Fibroblast of lung (primary cell): ENCODE data around the gene DCAF5.

ENCODE experiments used
- EZH2 ChIP-seq: IDR thresholded peaks from 2 replicates; pipeline ENCODE4 v1.5.1; 2012; ENCODE audit warnings: low read length, control low read depth, mild to moderate bottlenecking; ENCODE audit errors: missing control alignments
- TF ChIP-seq, protein P1 (sequence below), 2 donors: IDR thresholded peaks in 1 of 2; conservative IDR thresholded peaks in 1 of 2; 1 replicate in 1 of 2; 2 replicates in 1 of 2; pipeline ENCODE4 v1.5.1; 2011 to 2012; ENCODE audit warnings: low read length in 2 of 2, control low read depth in 1 of 2, inconsistent platforms in 1 of 2, low read depth in 1 of 2, mild to moderate bottlenecking in 1 of 2

- TF ChIP-seq, protein P1, sequence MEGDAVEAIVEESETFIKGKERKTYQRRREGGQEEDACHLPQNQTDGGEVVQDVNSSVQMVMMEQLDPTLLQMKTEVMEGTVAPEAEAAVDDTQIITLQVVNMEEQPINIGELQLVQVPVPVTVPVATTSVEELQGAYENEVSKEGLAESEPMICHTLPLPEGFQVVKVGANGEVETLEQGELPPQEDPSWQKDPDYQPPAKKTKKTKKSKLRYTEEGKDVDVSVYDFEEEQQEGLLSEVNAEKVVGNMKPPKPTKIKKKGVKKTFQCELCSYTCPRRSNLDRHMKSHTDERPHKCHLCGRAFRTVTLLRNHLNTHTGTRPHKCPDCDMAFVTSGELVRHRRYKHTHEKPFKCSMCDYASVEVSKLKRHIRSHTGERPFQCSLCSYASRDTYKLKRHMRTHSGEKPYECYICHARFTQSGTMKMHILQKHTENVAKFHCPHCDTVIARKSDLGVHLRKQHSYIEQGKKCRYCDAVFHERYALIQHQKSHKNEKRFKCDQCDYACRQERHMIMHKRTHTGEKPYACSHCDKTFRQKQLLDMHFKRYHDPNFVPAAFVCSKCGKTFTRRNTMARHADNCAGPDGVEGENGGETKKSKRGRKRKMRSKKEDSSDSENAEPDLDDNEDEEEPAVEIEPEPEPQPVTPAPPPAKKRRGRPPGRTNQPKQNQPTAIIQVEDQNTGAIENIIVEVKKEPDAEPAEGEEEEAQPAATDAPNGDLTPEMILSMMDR (conservative IDR thresholded peaks at IDR 0.05 in 1 of 2, IDR thresholded peaks at IDR 0.05 in 1 of 2; ENCODE audit: low read depth in 1 of 2, low read length in 2 of 2) = no peak
- no peak for TF ChIP-seq EZH2
Observed at GRCh38 chr14:69042787-69043444, 110.0 kb downstream of the DCAF5 start.
